HCT116 (cell line): Measurements from ENCODE around the gene RASGRF2. TPM values are rescaled to one million over a fixed set of nuclear protein-coding genes. Genes with fewer than 3 reads are reported as not detected.

Experiments
- ATAC-seq: fragments of 200-7000 bp; cut with Tn5 transposase; 2 replicates; pipeline ENCODE4 v1.9.1; 2020; ENCODE audit warnings: mild to moderate bottlenecking, moderate library complexity
- BruUV-seq: library from RNA; stranded (reverse); fragments of 400-500 nt; replicated peaks from 2 replicates; lab custom pipeline; 2021; lab: Mats Ljungman, UMichigan
- CTCF ChIA-PET: fragments of 300-600 bp; sonication (Branson Sonifier 250); formaldehyde crosslinking; loops from one replicate; lab custom pipeline; 2021; ENCODE audit warnings: antibody characterized with exemption; lab: Charles Lee
- POLR2A ChIA-PET: fragments of 300-600, 350-600 bp; sonication (Branson Sonifier 250); formaldehyde crosslinking; loops from one replicate; lab custom pipeline; 2021; ENCODE audit warnings: antibody characterized with exemption; lab: Charles Lee
- RAD21 ChIA-PET, 2 experiments: fragments of 300-600 bp; sonication (Branson Sonifier 250); formaldehyde crosslinking; loops; one replicate each; lab custom pipeline; 2023; ENCODE audit warnings: low total read pairs in 2 of 2; ENCODE audit not compliant: uncharacterized antibody in 2 of 2, unreplicated experiment in 2 of 2, low non-redundant PET in 1 of 2; lab: Charles Lee
- DNase-seq: peaks from one replicate; pipeline ENCODE4 v3.0.0-alpha.2; 2010; ENCODE audit warnings: low read depth, low spot score
- H2AFZ ChIP-seq: fragments of 200-600 bp; shearing (Covaris generic), sonication (generic); 2 replicates; pipeline ENCODE4 v1.6.1; 2017; ENCODE audit warnings: low read depth, mixed run types, mixed read lengths, antibody characterized with exemption, low read length; ENCODE audit not compliant: poor library complexity, severe bottlenecking
- H3K27ac ChIP-seq: 2 replicates; pipeline ENCODE4 v1.5.1; 2012; ENCODE audit warnings: low read depth, low read length
- H3K27me3 ChIP-seq: fragments of 200-600 bp; sonication (generic); 2 replicates; pipeline ENCODE4 v1.6.1; 2016; ENCODE audit warnings: mixed run types, low read length, mixed read lengths; ENCODE audit not compliant: insufficient read depth
- H3K36me3 ChIP-seq, 2 experiments: fragments of 200-500 bp in 1 of 2; fragments of 200-600 bp in 1 of 2; sonication (Bioruptor generic) in 1 of 2; sonication (generic) in 1 of 2; 2 replicates each; pipeline versions ENCODE4 v1.5.1 to v1.6.1; 2014 to 2016; ENCODE audit warnings: low read length in 2 of 2, inconsistent platforms in 1 of 2, mixed read lengths in 1 of 2, mixed run types in 1 of 2; ENCODE audit not compliant: insufficient read depth in 2 of 2, control insufficient read depth in 1 of 2
- H3K4me1 ChIP-seq, 2 experiments: fragments of 200-600 bp in 1 of 2; sonication (generic) in 1 of 2; 2 replicates each; pipeline versions ENCODE4 v1.5.1 to v1.6.1; 2012 to 2017; ENCODE audit warnings: low read length in 2 of 2, inconsistent platforms in 1 of 2, mild to moderate bottlenecking in 1 of 2, mixed read lengths in 1 of 2, mixed run types in 1 of 2, moderate library complexity in 1 of 2; ENCODE audit not compliant: insufficient read depth in 2 of 2, control insufficient read depth in 1 of 2
- H3K4me2 ChIP-seq: fragments of 200-600 bp; sonication (generic); 2 replicates; pipeline ENCODE4 v1.6.1; 2017; ENCODE audit warnings: mixed run types, low read length, mixed read lengths
- H3K4me3 ChIP-seq, 2 experiments: fragments of 200-600 bp in 1 of 2; sonication (generic) in 1 of 2; replicated peaks in 1 of 2; 2 replicates each; pipeline ENCODE4 v1.5.1; 2011 to 2016; ENCODE audit warnings: low read length in 2 of 2, control low read depth in 1 of 2, low read depth in 1 of 2, mild to moderate bottlenecking in 1 of 2, mixed read lengths in 1 of 2, mixed run types in 1 of 2
- H3K79me2 ChIP-seq: fragments of 200-600 bp; sonication (generic); 2 replicates; pipeline ENCODE4 v1.6.1; 2017; ENCODE audit warnings: mild to moderate bottlenecking, mixed run types, low read length, moderate library complexity, mixed read lengths; ENCODE audit not compliant: insufficient read depth
- H3K9ac ChIP-seq: fragments of 200-600 bp; sonication (generic); 2 replicates; pipeline ENCODE4 v1.6.1; 2016; ENCODE audit warnings: low read length, mixed read lengths
- H3K9me2 ChIP-seq: fragments of 200-600 bp; sonication (generic), shearing (Covaris generic); 2 replicates; pipeline ENCODE4 v1.6.1; 2017; ENCODE audit warnings: mixed run types, mild to moderate bottlenecking, moderate library complexity; ENCODE audit not compliant: insufficient read depth
- H3K9me3 ChIP-seq, 2 experiments: fragments of 200-500 bp in 1 of 2; fragments of 200-600 bp in 1 of 2; sonication (Bioruptor generic) in 1 of 2; sonication (generic) in 1 of 2; 2 replicates each; pipeline ENCODE4 v1.6.1; 2014 to 2017; ENCODE audit warnings: low read length in 2 of 2, mixed read lengths in 2 of 2, inconsistent platforms in 1 of 2, low read depth in 1 of 2, mild to moderate bottlenecking in 1 of 2, mixed run types in 1 of 2, moderate library complexity in 1 of 2; ENCODE audit not compliant: control insufficient read depth in 1 of 2, insufficient read depth in 1 of 2
- H4K20me1 ChIP-seq: fragments of 200-600 bp; sonication (generic), shearing (Covaris generic); 2 replicates; pipeline ENCODE4 v1.6.1; 2017; ENCODE audit warnings: mixed run types, mild to moderate bottlenecking, moderate library complexity; ENCODE audit not compliant: insufficient read depth
- CBX3 ChIP-seq: IDR thresholded peaks from 2 replicates; pipeline ENCODE4 v1.6.1; 2012; ENCODE audit warnings: low read depth
- CEBPB ChIP-seq: IDR thresholded peaks from 2 replicates; pipeline ENCODE4 v1.6.1; 2012; ENCODE audit warnings: low read depth
- EZH2 ChIP-seq: fragments of 200-600 bp; sonication (generic); IDR thresholded peaks from 2 replicates; pipeline ENCODE4 v1.6.1; 2017; ENCODE audit warnings: antibody characterized with exemption, mixed run types
- POLR2AphosphoS5 ChIP-seq: IDR thresholded peaks from 2 replicates; pipeline ENCODE4 v1.6.1; 2011; ENCODE audit warnings: mild to moderate bottlenecking, low read depth, low read length, moderate library complexity
- RAD21 ChIP-seq: IDR thresholded peaks from 2 replicates; pipeline ENCODE4 v1.6.1; 2012; ENCODE audit warnings: low read depth, mild to moderate bottlenecking
- REST ChIP-seq: IDR thresholded peaks from 2 replicates; pipeline ENCODE4 v1.6.1; 2012; ENCODE audit warnings: low read depth
- SP1 ChIP-seq: IDR thresholded peaks from 2 replicates; pipeline ENCODE4 v1.6.1; 2012; ENCODE audit warnings: low read depth
- YY1 ChIP-seq: IDR thresholded peaks from 2 replicates; pipeline ENCODE4 v1.6.1; 2011; ENCODE audit warnings: low read length, low read depth, moderate library complexity, mild to moderate bottlenecking; ENCODE audit not compliant: insufficient replicate concordance; ENCODE audit errors: extremely low read depth
- ZBTB33 ChIP-seq: IDR thresholded peaks from 2 replicates; pipeline ENCODE4 v1.6.1; 2011; ENCODE audit warnings: mild to moderate bottlenecking, low read length, moderate library complexity; ENCODE audit not compliant: insufficient replicate concordance; ENCODE audit errors: extremely low read depth
- ZNF274 ChIP-seq: fragments of 200-500 bp; sonication (Bioruptor generic); IDR thresholded peaks from 2 replicates; pipeline ENCODE4 v1.6.1; 2014; ENCODE audit warnings: mild to moderate bottlenecking, low read depth, low read length, inconsistent platforms
- intact Hi-C: fragments of 100-400 bp; cut with micrococcal nuclease; formaldehyde crosslinking; loops from 2 replicates; pipeline ENCODE4 v1.10.0; 2022
- total RNA-seq: library from RNA; stranded (reverse); gene quantifications from one replicate; pipeline ENCODE4 v1.2.1, GENCODE V29; 2021; ENCODE audit not compliant: unreplicated experiment
- TF ChIP-seq, protein P1 (sequence below): IDR thresholded peaks from 2 replicates; pipeline ENCODE4 v1.6.1; 2012
- TF ChIP-seq, protein P2 (sequence below), 3 experiments: fragments of 200-600 bp in 1 of 3; sonication (generic) in 1 of 3; IDR thresholded peaks in 2 of 3; conservative IDR thresholded peaks in 1 of 3; 2 replicates each; pipeline ENCODE4 v1.5.1; 2012 to 2017; ENCODE audit warnings: low read depth in 2 of 3, low read length in 2 of 3, antibody characterized with exemption in 1 of 3, borderline replicate concordance in 1 of 3, control low read depth in 1 of 3, mild to moderate bottlenecking in 1 of 3, mixed read lengths in 1 of 3, mixed run types in 1 of 3, moderate library complexity in 1 of 3; ENCODE audit not compliant: insufficient read depth in 1 of 3

Gene RASGRF2
- total RNA-seq, 1 experiment from 2014 or later, result 0.05 TPM

- H3K4me2 ChIP-seq, result no peak overlapping the region
- peaks cover 8% of the 10 kb centered on the region; the same call in 1 of the 2 replicates for H3K27me3 ChIP-seq
- H3K9me2 ChIP-seq, result no peaks in the 10 kb centered on the region
- no peaks in the 10 kb centered on the region for H3K36me3 ChIP-seq
- H3K4me3 ChIP-seq, result no peak overlapping the region
- intact Hi-C loops, result no loop called here
- RAD21 ChIA-PET, result no interaction called here
- ATAC-seq, result no peak
- no peak overlapping the region for H3K9ac ChIP-seq
- BruUV-seq, result no TSS peak
- TF ChIP-seq ZNF274 (no peak), ZBTB33 (no peak), YY1 (no peak), REST (no peak), CEBPB (no peak), RAD21 (no peak), CBX3 (no peak), EZH2 (no peak), POLR2AphosphoS5 (no peak), SP1 (no peak)
- TF ChIP-seq, protein P1, sequence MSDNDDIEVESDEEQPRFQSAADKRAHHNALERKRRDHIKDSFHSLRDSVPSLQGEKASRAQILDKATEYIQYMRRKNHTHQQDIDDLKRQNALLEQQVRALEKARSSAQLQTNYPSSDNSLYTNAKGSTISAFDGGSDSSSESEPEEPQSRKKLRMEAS, result no peak
- TF ChIP-seq, protein P2, sequence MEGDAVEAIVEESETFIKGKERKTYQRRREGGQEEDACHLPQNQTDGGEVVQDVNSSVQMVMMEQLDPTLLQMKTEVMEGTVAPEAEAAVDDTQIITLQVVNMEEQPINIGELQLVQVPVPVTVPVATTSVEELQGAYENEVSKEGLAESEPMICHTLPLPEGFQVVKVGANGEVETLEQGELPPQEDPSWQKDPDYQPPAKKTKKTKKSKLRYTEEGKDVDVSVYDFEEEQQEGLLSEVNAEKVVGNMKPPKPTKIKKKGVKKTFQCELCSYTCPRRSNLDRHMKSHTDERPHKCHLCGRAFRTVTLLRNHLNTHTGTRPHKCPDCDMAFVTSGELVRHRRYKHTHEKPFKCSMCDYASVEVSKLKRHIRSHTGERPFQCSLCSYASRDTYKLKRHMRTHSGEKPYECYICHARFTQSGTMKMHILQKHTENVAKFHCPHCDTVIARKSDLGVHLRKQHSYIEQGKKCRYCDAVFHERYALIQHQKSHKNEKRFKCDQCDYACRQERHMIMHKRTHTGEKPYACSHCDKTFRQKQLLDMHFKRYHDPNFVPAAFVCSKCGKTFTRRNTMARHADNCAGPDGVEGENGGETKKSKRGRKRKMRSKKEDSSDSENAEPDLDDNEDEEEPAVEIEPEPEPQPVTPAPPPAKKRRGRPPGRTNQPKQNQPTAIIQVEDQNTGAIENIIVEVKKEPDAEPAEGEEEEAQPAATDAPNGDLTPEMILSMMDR (IDR thresholded peaks at IDR 0.05 in 2 of 3, conservative IDR thresholded peaks at IDR 0.05 in 1 of 3; ENCODE audit: borderline replicate concordance in 1 of 3, insufficient read depth in 1 of 3, low read depth in 2 of 3, low read length in 2 of 3), result no peak
- TF ChIP-seq, all 23 proteins: peak for 0
- Histone ChIP-seq H3K27ac (no peak overlapping the region), H3K4me1 (peaks cover 0 to 5% of the 10 kb centered on the region in 2 experiments; a peak in 2 of 4 replicates), H4K20me1 (no peaks in the 10 kb centered on the region), H3K79me2 (no peaks in the 10 kb centered on the region), H2AFZ (no peak overlapping the region), H3K9me3 (no peaks in the 10 kb centered on the region)
- no peak for DNase-seq
- CTCF ChIA-PET, result no interaction called here
- POLR2A ChIA-PET, result no interaction called here
Observed at GRCh38 chr5:81022688-81023084, 62.5 kb downstream of the RASGRF2 start.
